Psoas muscle (tissue), 8 donors: ENCODE measurements around the gene GRHL1. TPM values are rescaled to one million over a fixed set of nuclear protein-coding genes. Genes with fewer than 3 reads are reported as not detected.

Experiments
- ATAC-seq, 4 donors: fragments of 200-7000 bp; cut with Tn5 transposase; one replicate each; pipeline ENCODE4 v1.9.1; 2020; ENCODE audit warnings: moderate library complexity in 3 of 4, mild to moderate bottlenecking in 2 of 4
- DNase-seq, 2 donors: peaks; one replicate each; pipeline ENCODE4 v3.0.0-alpha.2; 2020
- H3K27ac ChIP-seq: fragments of 200-600 bp; one replicate; pipeline ENCODE4 v1.8.0; 2022
- H3K27me3 ChIP-seq, 3 donors: fragments of 200-600 bp in 1 of 3; one replicate each; pipeline versions ENCODE4 v1.6.1 to v1.8.0; 2013 to 2022; ENCODE audit warnings: low read length in 2 of 3, mild to moderate bottlenecking in 2 of 3, moderate library complexity in 1 of 3; ENCODE audit not compliant: insufficient read depth in 3 of 3
- H3K36me3 ChIP-seq, 2 donors: fragments of 200-600 bp in 1 of 2; one replicate each; pipeline versions ENCODE4 v1.6.1 to v1.8.0; 2013 to 2022; ENCODE audit warnings: low read depth in 1 of 2, mild to moderate bottlenecking in 1 of 2, moderate library complexity in 1 of 2; ENCODE audit not compliant: insufficient read depth in 1 of 2
- H3K4me1 ChIP-seq: fragments of 200-600 bp; one replicate; pipeline ENCODE4 v1.8.0; 2022
- H3K4me3 ChIP-seq: fragments of 200-600 bp; one replicate; pipeline ENCODE4 v1.8.0; 2022; ENCODE audit warnings: mild to moderate bottlenecking
- H3K9me3 ChIP-seq: fragments of 200-600 bp; one replicate; pipeline ENCODE4 v1.8.0; 2022
- CTCF ChIP-seq: fragments of 200-600 bp; IDR thresholded peaks from one replicate; pipeline ENCODE4 v1.8.0; 2022; ENCODE audit warnings: antibody characterized with exemption
- WGBS, 3 donors: extraction: QIAGEN DNeasy Blood & Tissue Kit; methylation state at CpG; one replicate each; pipeline versions ENCODE4 v1.1.6 to v1.1.7; 2013; 5-methylcytosine and 5-hydroxymethylcytosine counted together
- intact Hi-C, 2 donors: fragments of 100-400 bp; cut with DNase I; formaldehyde crosslinking; loops; one replicate each; pipeline versions ENCODE4 v1.11.0 to v1.14.2; 2022
- polyA plus RNA-seq, 3 donors: library from polyadenylated mRNA; stranded (reverse); fragments of 200-250 nt; gene quantifications; one replicate each; pipeline ENCODE4 v1.2.3, GENCODE V29; 2013
- total RNA-seq, 4 donors: library from RNA; stranded (reverse); fragmentation: NEBNext Ultra II Directional in 2 of 4; extraction: Animal tissue kit (Norgen Biotek cat#: 25700) in 2 of 4; gene quantifications; one replicate each; pipeline versions ENCODE4 v1.2.1 to v1.2.4, GENCODE V29; 2021 to 2023
- donor health status: healthy with polysubstance abuse.
- donor health status: DM: no; HTN: no; CAD: no; lungs with moderate emphysema.
- donor health status: Bipolar disorder and iron deficiency.
- donor health status: healthy.
- donor health status: DM: yes; HTN: yes; CAD: no.
- donor health status: DM: no; HTN: no; CAD: no.
- donor health status: DM: no; HTN: no; CAD: no.
- donor health status: DM: yes; HTN: yes; CAD: no.

Gene GRHL1
- total and polyA plus RNA-seq, 7 donors: 0.38 to 1.2 (median 0.63) TPM

GRCh38 chr2:10034333-10035052 lies 83.0 kb downstream of the GRHL1 start:
- DNase-seq (peak in 1 of 2 donors; percentile 15), ATAC-seq (no peak)
- Histone ChIP-seq H3K27me3 (no peaks in the 10 kb centered on the region), H3K4me1 (peaks cover 27% of the 10 kb centered on the region), H3K9me3 (no peaks in the 10 kb centered on the region), H3K27ac (no peak overlapping the region), H3K4me3 (no peak overlapping the region), H3K36me3 (no peaks in the 10 kb centered on the region)
- TF ChIP-seq CTCF: no peak
- WGBS, 3 donors: 89 to 91% (median 90%) methylated on average over 12 of the region's 12 CpGs
- intact Hi-C loops: no loop called here

- ATAC-seq (no peak), DNase-seq (peak in 1 of 2 donors; percentile 25)
- 64 to 69% (median 69%) methylated on average over 3 of the region's 3 CpGs for WGBS, 3 donors
- Histone ChIP-seq H3K4me3 (no peak overlapping the region), H3K4me1 (peaks cover 33% of the 10 kb centered on the region), H3K27ac (peak overlapping the region; percentile 89), H3K27me3 (no peaks in the 10 kb centered on the region), H3K9me3 (no peaks in the 10 kb centered on the region), H3K36me3 (no peaks in the 10 kb centered on the region)
- intact Hi-C loops: no loop called here
- TF ChIP-seq CTCF: no peak
Observed at GRCh38 chr2:10035053-10035422, 83.5 kb downstream of the GRHL1 start.

GRCh38 chr2:10035633-10036032 lies 84.1 kb downstream of the GRHL1 start:
- Histone ChIP-seq H3K4me3 (no peak overlapping the region), H3K9me3 (no peaks in the 10 kb centered on the region), H3K36me3 (no peaks in the 10 kb centered on the region), H3K27ac (peak overlapping the region; percentile 89), H3K4me1 (peaks cover 39% of the 10 kb centered on the region), H3K27me3 (no peaks in the 10 kb centered on the region)
- TF ChIP-seq CTCF: no peak
- intact Hi-C loops: no loop called here
- ATAC-seq: no peak
- no peak for DNase-seq
- 32 to 40% (median 34%) methylated on average over 5 of the region's 5 CpGs for WGBS, 3 donors

GRCh38 chr2:10036095-10036884 lies 84.8 kb downstream of the GRHL1 start:
- H3K4me3 ChIP-seq: no peak overlapping the region
- 16 to 27% (median 22%) methylated on average over 14 of the region's 14 CpGs for WGBS, 3 donors
- intact Hi-C loops: no loop called here

More at GRCh38 chr2:10036095-10036884, 84.8 kb downstream of the GRHL1 start:
- peak; percentile 87 to 93 for DNase-seq
- TF ChIP-seq CTCF: peak; percentile 48
- Histone ChIP-seq H3K4me1 (peaks cover 45% of the 10 kb centered on the region), H3K27ac (peak overlapping the region; percentile 89), H3K27me3 (no peaks in the 10 kb centered on the region), H3K36me3 (no peaks in the 10 kb centered on the region), H3K9me3 (no peaks in the 10 kb centered on the region)
- ATAC-seq: peak; percentile 81 to 91 (median 84)
